DND-41 (cell line): ENCODE measurements around the gene EPS8L1.

Source experiments
- ATAC-seq: fragments of 200-7000 bp; cut with Tn5 transposase; 3 replicates; pipeline ENCODE4 v1.9.1; 2021; ENCODE audit warnings: low read depth; ENCODE audit not compliant: insufficient read depth
- DNase-seq: peaks from one replicate; pipeline ENCODE4 v3.0.0-alpha.2; 2020
- H2AFZ ChIP-seq: 2 replicates; pipeline ENCODE4 v1.6.0; 2012; ENCODE audit warnings: low read depth, low read length
- H3K27ac ChIP-seq: 2 replicates; pipeline ENCODE4 v1.5.1; 2012; ENCODE audit warnings: low read length, inconsistent platforms
- H3K27me3 ChIP-seq: fragments of 200-600 bp; sonication (generic); 2 replicates; pipeline ENCODE4 v1.6.0; 2012; ENCODE audit warnings: low read length, mild to moderate bottlenecking, inconsistent platforms; ENCODE audit not compliant: insufficient read depth, poor library complexity
- H3K36me3 ChIP-seq: 2 replicates; pipeline ENCODE4 v1.5.1; 2012; ENCODE audit warnings: low read length, inconsistent platforms; ENCODE audit not compliant: insufficient read depth
- H3K4me1 ChIP-seq: 2 replicates; pipeline ENCODE4 v1.5.1; 2012; ENCODE audit warnings: mild to moderate bottlenecking, low read length; ENCODE audit not compliant: insufficient read depth
- H3K4me2 ChIP-seq: 2 replicates; pipeline ENCODE4 v1.6.0; 2012; ENCODE audit warnings: mild to moderate bottlenecking, moderate library complexity, low read length, inconsistent platforms; ENCODE audit not compliant: insufficient read depth
- H3K4me3 ChIP-seq, 2 experiments: fragments of 200-600 bp in 1 of 2; shearing (Covaris generic) in 1 of 2; 2 replicates each; pipeline ENCODE4 v1.5.1; 2012 to 2016; ENCODE audit warnings: inconsistent platforms in 2 of 2, low read length in 2 of 2, mild to moderate bottlenecking in 2 of 2, low read depth in 1 of 2, moderate library complexity in 1 of 2
- H3K79me2 ChIP-seq: 2 replicates; pipeline ENCODE4 v1.6.0; 2012; ENCODE audit warnings: low read length, inconsistent platforms; ENCODE audit not compliant: insufficient read depth
- H3K9ac ChIP-seq: 2 replicates; pipeline ENCODE4 v1.6.0; 2012; ENCODE audit warnings: low read depth, mild to moderate bottlenecking, inconsistent platforms, low read length, moderate library complexity
- H3K9me3 ChIP-seq: 2 replicates; pipeline ENCODE4 v1.5.1; 2012; ENCODE audit warnings: low read length, moderate library complexity, mild to moderate bottlenecking, inconsistent platforms; ENCODE audit not compliant: insufficient read depth, severe bottlenecking
- H4K20me1 ChIP-seq: 2 replicates; pipeline ENCODE4 v1.6.0; 2012; ENCODE audit warnings: low read length; ENCODE audit not compliant: insufficient read depth
- EZH2 ChIP-seq: IDR thresholded peaks from 3 replicates; pipeline ENCODE4 v1.6.1; 2012; ENCODE audit warnings: borderline replicate concordance, low read depth, mild to moderate bottlenecking, moderate library complexity, low read length, inconsistent platforms; ENCODE audit not compliant: severe bottlenecking
- TF ChIP-seq, protein P1 (sequence below): IDR thresholded peaks from 2 replicates; pipeline ENCODE4 v1.5.1; 2012; ENCODE audit warnings: borderline replicate concordance, low read length, moderate library complexity, mild to moderate bottlenecking; ENCODE audit not compliant: poor library complexity, severe bottlenecking; ENCODE audit errors: extremely low read depth

The EPS8L1 gene

DNA sequence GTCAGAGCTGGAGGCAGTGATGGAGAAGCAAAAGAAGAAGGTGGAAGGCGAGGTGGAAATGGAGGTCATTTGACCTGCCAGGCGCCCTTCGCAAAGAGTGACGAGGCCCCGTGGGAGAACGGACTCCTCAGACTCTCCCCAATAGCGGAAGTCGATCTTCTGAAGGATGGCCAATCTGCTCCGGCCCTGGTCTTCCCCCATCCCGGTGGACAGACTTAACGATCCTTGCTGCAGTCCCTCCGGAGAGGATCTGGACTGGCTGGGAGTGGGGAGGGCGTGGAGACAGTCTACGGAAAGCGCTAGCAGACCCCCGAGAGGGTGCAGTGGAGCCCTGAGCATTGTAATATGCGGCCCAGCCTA is 11.9 kb downstream of the EPS8L1 start:
- DNase-seq (no peak), ATAC-seq (no peak)
- Histone ChIP-seq H3K27ac (no peak overlapping the region), H2AFZ (no peak overlapping the region), H3K27me3 (no peaks in the 10 kb centered on the region), H3K4me1 (no peaks in the 10 kb centered on the region), H4K20me1 (peaks cover 13% of the 10 kb centered on the region), H3K79me2 (no peaks in the 10 kb centered on the region), H3K9me3 (no peaks in the 10 kb centered on the region), H3K4me2 (no peak overlapping the region), H3K9ac (no peak overlapping the region), H3K4me3 (no peak overlapping the region), H3K36me3 (peaks cover 20% of the 10 kb centered on the region)
- TF ChIP-seq EZH2: no peak
- TF ChIP-seq, protein P1, sequence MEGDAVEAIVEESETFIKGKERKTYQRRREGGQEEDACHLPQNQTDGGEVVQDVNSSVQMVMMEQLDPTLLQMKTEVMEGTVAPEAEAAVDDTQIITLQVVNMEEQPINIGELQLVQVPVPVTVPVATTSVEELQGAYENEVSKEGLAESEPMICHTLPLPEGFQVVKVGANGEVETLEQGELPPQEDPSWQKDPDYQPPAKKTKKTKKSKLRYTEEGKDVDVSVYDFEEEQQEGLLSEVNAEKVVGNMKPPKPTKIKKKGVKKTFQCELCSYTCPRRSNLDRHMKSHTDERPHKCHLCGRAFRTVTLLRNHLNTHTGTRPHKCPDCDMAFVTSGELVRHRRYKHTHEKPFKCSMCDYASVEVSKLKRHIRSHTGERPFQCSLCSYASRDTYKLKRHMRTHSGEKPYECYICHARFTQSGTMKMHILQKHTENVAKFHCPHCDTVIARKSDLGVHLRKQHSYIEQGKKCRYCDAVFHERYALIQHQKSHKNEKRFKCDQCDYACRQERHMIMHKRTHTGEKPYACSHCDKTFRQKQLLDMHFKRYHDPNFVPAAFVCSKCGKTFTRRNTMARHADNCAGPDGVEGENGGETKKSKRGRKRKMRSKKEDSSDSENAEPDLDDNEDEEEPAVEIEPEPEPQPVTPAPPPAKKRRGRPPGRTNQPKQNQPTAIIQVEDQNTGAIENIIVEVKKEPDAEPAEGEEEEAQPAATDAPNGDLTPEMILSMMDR: no peak

DNA sequence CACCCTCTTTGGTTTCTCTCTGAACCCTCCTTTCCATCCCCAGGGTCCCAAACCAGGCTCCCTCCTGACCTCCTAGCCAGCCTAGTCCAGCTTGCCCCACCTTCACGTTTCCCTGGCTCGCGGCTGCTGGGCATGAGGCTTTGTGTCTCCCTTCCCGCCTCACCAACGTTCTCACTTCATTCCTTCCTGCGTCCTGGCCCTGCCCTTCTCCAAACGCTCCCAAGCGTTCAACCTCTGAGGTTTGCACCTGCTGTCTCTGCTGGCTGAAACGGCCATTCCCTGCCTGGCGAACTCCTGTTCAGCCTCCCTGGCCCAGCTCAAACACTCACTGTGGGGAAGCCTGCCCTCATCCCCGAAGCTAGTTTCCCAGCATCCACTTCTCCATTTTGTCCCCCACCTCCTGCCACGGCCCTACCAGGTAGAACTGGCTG is 12.4 kb downstream of the EPS8L1 start:
- Histone ChIP-seq H3K36me3 (peaks cover 24% of the 10 kb centered on the region), H3K4me1 (no peaks in the 10 kb centered on the region)

DNA sequence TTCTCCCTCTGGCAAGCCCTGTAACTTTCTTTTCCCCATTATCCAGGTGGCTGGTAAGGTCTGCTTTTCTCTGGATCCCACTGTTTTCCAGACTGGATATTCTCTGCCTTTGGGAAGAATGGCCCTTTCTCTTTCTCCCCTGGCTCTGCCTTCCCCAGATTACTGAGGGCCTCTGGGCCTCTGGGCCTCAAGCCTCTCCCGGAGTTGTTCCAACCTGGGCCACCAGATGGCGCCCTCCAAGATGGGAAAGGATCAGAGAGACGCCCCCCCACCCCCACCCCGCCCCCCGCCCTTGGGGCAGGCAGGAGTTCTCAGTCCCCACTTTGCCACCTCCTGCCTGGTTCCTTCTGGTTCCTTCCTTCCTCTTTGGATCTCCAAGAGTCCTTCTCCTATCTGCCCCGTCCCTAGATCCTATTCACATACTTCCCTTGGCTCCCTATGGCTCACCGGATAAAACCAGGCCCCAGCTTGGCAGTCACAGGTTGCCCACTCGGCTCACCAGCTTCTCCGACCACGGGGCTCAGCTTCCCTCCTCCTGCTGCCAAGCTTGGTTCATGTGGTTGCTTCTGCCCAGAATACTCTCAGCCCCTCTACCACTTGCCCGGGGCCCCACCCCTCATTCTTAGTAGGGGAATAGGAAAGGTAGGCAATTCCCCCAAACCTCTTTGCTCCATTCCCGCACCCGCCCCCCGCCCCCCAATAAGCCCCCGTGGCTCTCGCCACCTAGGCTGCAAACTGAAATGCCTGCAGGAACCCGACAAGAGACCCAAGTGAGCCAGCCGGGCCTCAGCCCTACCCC is 13.1 kb downstream of the EPS8L1 start:
- H3K9ac ChIP-seq: no peak overlapping the region
- H4K20me1 ChIP-seq: peaks cover 13% of the 10 kb centered on the region
- no peaks in the 10 kb centered on the region for H3K27me3 ChIP-seq
- no peak overlapping the region for H3K4me2 ChIP-seq
- DNase-seq (peak; percentile 82), ATAC-seq (peak; percentile 67)
- no peak for TF ChIP-seq EZH2
- TF ChIP-seq, protein P1: peak; percentile 76
- H3K27ac ChIP-seq: no peak overlapping the region
- H3K4me3 ChIP-seq: no peak overlapping the region
- H3K9me3 ChIP-seq: no peaks in the 10 kb centered on the region
- peaks cover 25% of the 10 kb centered on the region for H3K36me3 ChIP-seq
- no peaks in the 10 kb centered on the region for H3K4me1 ChIP-seq
- H3K79me2 ChIP-seq: no peaks in the 10 kb centered on the region
- H2AFZ ChIP-seq: no peak overlapping the region

More for the DNA sequence above, 12.4 kb downstream of the EPS8L1 start:
- no peak overlapping the region for H2AFZ ChIP-seq
- no peak overlapping the region for H3K4me3 ChIP-seq
- H3K4me2 ChIP-seq: no peak overlapping the region
- H3K27me3 ChIP-seq: no peaks in the 10 kb centered on the region
- H4K20me1 ChIP-seq: peaks cover 13% of the 10 kb centered on the region
- TF ChIP-seq, protein P1: no peak
- no peak for TF ChIP-seq EZH2
- ATAC-seq (no peak), DNase-seq (no peak)
- no peak overlapping the region for H3K9ac ChIP-seq
- no peaks in the 10 kb centered on the region for H3K79me2 ChIP-seq
- no peak overlapping the region for H3K27ac ChIP-seq
- H3K9me3 ChIP-seq: no peaks in the 10 kb centered on the region
